Activated CD8-positive, alpha-beta memory T cell treated with anti-CD3 and anti-CD28 coated beads, Interleukin-2, amount 50 U/mL, for 24 hours (primary cell): Measurements from ENCODE around the gene ZYG11A.
"Not testable (repeated sequence)": the region's sequence is repeated elsewhere in the genome, so short reads cannot be mapped to it uniquely, and the experiment has no call there.

Experiments used
- DNase-seq: peaks from one replicate; pipeline ENCODE4 v3.0.0-alpha.2; 2020; ENCODE audit errors: extremely low read depth

Gene ZYG11A

DNA sequence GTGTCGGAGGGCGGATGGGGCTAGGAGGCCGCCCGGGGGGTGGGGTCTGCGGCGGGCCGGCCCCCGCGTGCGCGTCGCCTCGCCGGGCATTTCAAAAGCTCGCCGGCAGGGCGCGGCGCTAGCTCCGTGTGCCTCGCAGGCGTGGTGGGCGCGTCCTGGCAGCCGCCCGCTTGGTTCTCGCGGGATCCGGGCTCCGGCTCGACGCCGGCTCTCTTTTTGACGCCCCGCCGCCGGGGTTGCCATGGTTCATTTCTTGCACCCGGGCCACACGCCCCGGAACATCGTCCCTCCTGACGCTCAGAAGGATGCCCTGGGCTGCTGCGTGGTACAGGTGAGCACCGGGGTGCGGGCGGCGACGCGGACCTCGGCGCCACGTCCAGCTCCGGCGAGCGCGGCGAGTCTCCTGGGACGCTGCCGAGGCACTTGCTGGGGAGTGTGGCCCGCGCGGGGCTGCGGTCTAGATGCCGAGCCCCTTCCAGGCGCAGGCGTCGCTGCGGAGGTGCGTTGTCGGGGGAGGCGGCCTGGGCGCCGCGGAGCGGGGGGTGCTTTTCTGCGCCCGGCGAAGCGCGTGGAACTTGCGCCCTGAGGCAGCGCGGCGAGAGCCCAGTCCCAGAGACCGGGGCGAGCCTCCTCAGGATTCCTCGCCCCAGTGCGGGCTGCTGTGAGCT, at the start of gene ZYG11A:
ZYG11A (plus strand) TSS at position 118 of the 668 bp plus-strand sequence; CDS start at position 242, 124 bp downstream.
- DNase-seq: no peak

DNA sequence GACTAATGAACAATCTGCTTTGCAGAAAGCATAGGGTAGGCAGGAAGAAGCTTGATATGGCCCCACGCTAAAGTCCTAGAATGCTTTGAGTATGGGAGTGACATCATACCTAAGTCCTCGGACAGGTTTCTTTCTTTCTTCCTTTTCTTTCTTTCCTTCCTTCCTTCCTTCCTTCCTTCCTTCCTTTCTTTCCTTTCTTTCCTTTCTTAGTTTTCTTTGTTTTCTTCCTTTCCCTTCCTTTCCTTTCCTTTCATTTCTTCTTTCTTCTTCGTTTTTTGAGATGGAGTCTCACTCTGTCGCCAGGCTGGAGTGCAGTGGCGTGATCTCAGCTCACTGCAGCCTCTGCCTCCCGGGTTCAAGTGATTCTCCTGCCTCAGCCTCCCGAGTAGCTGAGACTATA, 48.8 kb upstream of the ZYG11A start:
- not testable (repeated sequence) for DNase-seq

DNA sequence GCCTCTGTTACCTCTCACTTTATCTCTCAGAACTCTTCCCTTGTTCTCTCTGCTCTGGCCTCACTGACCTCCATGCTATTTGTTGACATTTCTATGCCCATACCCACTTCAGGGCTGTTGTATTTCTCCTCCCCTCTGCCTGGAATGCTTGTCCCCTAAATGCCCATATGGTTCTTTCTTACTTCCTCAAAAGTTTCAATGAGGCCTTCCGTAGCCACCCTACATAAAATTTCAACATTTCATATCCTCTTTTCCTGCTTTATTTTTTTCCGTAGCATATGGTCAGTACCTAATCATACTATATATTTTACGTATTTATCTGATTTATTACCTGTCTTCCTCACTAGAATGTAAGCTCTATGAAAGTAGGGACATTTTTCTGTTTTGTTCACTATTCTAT, 47.1 kb upstream of the ZYG11A start:
- no peak for DNase-seq

DNA sequence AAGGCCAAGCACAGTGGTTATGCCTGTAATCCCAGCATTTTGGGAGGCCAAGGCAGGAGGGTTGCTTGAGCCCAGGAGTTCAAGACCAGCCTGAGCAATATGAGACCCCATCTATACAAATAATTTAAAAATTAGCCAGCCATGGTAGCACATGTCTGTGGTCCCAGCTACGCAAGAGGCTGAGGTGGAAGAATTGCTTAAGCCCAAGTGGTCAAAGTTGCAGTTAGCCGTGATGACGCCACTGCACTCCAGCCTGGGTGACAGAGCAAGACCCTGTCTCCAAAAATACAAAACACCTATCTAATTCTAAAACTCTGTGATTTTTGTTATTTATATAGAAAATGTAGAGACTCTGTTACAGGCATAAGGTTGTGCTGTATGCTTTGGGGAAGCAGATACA, 44.2 kb upstream of the ZYG11A start:
- no peak for DNase-seq

DNA sequence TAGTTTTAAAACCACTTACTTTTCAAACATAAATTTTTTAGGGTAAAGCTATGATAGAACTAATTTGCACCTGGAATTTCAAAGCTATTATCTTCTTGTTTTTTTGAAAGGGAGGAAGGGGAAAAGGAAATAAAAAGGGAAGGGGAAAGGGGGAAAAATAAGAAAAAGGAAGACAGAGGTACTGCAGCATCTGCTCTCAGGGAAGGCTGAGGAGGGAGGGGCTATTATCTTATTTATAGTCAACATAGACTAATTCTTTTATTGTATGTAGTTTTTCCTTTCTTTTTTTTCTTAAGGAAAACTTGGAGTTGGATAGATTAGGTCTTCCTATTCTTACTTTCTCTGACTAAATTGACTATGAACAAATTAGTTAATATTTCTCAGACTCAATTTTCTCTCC, 41.5 kb upstream of the ZYG11A start:
- no peak for DNase-seq

DNA sequence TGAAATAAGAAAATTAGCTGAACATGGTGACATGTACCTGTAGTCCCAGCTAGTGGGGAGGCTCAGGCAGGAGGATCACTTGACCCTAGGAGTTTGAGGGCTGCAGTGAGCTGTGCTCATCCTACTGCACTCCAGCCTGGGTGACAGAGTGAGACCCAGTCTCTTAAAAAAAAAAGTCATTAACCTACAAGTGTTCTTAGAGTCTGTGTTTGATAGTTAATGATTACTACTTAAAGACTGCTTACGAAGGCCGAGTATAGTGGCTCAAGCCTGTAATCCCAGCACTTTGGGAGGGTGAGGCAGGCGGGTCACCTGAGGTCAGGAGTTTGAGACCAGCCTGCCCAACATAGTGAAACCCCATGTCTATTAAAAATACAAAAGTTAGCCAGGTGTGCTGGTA, 38.5 kb upstream of the ZYG11A start:
- not testable (repeated sequence) for DNase-seq

DNA sequence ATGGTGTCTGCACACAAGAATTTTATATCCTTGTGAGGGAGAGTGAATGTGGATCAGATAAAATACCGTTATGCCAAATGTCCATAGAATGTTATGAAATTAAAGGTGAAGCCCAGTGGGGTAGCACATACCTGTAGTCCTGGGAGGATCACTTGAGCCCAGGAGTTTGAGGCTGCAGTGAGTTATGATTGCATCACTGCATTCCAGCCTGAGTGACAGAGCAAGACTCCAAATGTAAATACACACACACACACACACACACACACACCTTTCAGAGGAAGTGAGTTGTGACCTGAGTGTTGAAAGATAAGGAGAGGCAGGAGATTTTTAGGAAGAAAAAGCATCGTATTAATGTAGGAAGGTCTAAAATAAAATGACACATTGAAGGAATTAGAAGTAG, 28.1 kb upstream of the ZYG11A start:
- no peak for DNase-seq

DNA sequence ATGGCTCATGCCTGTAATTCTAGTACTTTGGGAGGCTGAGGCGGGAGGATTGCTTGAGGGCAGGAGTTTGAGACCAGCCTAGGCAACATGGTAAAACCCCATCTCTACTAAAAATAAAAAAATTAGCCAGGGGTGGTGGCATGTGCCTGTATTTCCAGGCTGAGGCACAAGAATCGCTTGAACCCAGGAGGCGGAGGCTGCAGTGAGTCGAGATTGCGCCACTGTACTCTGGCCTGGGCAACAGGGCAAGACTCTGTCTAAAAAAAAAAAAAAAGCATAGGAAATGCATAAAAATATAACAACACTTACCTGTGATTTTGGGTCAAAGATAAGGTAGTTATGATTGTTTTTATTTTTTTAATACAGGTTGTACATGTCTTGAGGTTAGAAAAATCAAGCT, 21.7 kb upstream of the ZYG11A start:
- DNase-seq: not testable (repeated sequence)

DNA sequence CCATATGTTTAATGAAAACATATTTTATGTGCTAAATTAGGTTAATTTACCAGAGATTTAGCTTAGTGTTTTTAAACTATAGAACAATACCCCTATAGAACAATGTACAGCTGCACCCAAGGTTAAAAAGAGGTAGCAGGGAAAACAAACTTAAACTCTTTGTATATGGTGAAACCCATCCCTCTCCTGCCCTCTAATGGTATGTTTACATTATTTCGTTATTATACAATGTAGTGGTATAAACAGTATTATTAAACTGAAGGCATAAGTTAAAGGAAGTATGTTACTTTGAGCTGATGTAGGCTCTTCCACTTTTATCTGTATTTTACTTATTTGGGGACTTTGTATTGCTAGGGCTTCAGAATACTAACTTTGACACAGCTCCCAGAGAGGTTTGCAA, 16.7 kb upstream of the ZYG11A start:
- DNase-seq: no peak

DNA sequence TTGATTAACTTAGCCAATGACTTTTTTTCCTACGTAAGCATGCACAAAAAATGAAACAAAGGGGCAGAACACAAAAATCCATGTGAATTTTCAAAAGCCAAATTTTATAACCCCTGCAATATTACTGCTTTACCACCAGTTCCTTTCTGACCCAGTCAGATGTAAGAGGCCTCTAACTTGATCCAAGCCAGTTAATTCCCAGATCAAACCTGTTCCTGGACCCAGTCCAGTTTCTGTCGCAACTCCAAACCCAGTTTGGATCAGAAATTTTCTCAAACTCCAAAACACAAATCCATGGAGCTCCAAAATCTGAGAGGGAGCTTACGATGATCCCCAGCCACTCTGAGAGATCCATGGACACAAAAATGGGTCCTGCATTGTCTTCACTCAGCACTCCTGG, 7.8 kb upstream of the ZYG11A start:
- no peak for DNase-seq

DNA sequence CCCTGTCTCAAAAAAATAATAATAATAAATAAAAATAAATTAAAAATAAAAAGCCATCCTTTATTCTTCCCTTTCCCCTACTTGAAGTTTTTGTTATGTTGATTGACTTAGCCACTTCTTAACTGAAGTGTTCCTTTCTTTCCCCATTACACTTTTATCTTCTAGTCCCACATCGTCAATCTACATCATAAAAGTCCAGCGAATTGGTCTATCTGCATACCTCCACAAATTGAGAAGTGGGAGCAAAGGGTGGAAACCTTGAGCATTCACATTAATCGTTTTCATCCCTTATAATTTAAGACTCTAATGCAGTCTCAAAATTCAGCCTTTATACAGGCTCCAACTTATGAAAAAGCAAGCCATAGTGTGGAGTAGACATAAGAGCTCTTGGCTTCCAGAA, 6.5 kb upstream of the ZYG11A start:
- DNase-seq: no peak

DNA sequence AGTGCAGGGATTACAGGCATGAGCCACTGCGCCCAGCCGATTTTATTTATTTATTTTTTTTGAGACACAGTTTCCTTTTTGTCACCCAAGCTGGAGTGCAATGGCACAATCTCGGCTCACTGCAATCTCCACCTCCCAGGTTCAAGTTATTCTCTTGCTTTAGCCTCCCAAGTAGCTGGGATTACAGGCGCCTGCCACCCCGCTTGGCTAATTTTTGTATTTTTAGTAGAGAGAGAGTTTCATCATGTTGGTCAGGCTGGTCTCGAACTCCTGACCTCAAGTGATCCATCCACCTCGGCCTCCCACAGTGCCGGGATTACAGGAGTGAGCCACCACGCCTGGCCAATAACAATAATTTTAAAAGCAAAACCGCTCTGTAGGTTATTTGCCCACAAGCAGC, 3.4 kb upstream of the ZYG11A start:
- DNase-seq: not testable (repeated sequence)

DNA sequence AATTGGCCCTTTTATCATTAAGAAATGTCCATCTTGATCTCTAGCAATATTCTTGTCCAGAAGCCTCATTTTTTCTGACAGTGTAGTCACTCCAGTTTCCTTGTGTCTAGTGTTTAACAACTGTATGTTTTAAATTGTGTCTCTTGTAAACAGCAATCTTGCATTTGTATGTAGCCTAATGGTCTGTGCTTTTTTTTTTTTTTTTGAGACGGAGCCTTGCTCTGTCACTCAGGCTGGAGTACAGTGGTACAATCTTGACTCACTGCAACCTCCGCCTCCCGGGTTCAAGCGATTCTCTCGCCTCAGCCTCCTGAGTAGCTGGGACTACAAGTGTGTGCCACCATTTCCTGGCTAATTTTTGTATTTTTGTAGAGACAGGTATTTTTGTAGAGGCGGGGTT, 2.6 kb downstream of the ZYG11A start:
- DNase-seq: not testable (repeated sequence)

DNA sequence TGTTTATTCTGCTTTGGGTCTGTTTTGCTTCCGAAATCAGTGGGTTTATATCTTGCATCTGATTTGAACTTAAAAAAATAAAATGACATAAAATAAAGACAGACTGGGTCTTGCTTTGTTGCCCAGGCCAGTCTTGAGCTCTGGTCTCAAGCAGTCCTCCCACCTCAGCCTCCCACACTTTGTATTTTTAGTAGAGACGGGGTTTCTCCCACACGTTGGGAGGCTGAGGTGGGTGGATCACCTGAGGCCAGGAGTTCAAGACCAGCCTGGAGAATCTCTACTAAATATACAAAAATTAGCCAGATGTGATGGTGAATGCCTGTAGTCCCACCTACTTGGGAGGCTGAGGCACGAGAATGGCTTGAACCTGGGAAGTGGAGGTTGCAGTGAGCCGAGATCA, 5.9 kb downstream of the ZYG11A start:
- DNase-seq: no peak

DNA sequence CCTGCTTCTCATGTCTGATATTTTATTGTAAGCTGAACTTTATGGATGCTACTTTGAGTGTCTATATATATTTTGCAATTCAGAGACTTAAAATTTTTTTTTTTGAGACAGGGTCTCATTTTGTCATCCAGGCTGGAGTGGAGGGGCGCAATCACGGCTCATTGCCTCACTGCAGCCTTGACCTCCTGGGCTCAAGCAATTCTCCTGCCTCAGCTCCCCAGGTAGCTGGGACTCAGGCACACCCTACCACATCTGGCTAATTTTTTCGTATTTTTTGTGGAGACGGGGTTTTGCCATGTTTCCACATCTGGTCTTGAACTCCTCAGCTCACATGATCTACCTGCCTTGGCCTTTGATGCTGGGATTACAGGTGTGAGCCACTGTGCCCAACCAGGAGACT, 8.4 kb downstream of the ZYG11A start:
- DNase-seq: no peak

DNA sequence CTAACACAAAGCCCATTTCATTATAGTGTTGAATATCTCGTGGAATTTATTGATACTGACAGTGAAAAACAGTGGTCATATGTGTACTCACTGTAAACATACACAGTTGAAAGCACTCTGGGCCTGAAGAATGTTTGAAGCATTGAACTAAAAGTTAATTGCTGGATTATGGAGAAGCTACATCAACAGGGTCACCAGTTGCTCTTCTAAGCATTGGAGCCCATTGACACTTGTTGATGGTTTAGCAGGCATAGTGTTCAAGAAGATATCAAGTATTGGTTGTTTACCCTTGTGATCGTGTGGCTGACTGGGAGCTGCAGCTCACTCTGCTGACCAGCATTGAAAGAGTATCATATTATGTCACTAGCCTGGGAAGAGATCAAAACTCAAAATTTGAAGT, 10.3 kb downstream of the ZYG11A start:
- DNase-seq: no peak

DNA sequence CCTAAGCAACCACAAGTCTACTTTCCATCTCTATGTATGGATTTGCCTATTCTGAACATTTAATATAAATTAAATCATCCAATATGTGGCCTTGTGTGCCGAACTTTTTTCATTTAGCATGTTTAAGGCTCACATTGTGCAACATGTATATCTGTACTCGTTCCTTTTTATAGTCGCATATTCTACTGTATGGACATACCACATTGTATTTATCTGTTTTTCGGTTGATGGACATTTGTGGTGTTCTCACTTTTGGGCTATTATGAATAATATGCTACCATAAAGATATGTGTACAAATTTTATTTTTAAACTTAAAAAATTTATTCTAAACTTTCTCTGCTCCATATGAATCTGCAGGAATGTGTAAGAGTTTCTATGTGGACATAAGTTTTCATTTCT, 13.0 kb downstream of the ZYG11A start:
- DNase-seq: no peak

DNA sequence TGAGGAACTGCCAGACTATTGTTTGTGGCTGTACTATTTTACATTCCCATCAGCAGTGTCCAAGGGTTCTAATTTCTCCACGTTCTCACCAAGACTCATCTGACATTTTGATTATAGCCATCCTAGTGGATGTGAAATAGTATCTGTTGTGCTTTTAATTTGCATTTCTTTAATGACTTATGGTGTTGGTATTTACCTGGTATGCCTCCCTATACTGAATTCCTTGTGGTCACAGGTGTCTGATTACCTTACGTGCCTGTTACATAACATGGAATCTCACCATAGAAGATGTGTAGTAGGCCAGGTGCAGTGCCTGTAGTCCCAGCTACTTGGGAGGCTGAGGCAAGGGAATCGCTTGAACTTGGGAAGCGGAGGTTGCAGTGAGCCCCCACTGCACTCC, 13.5 kb downstream of the ZYG11A start:
- DNase-seq: no peak

DNA sequence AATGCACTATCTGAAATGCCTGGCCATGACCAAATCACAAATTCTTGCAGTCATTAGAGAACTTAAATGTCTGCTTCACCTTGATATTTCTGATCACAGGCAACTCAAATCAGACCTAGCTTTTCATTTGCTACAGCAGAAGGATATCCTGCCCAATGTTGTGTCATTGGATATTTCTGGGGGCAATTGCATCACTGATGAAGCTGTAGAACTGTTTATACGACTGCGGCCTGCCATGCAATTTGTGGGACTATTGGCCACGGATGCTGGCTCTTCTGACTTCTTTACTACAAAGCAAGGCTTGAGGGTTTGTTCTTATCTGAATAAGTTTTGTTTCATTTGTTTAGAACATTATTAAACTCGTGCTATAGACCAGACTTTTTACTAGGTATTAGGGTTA, 14.9 kb downstream of the ZYG11A start:
- DNase-seq: no peak

DNA sequence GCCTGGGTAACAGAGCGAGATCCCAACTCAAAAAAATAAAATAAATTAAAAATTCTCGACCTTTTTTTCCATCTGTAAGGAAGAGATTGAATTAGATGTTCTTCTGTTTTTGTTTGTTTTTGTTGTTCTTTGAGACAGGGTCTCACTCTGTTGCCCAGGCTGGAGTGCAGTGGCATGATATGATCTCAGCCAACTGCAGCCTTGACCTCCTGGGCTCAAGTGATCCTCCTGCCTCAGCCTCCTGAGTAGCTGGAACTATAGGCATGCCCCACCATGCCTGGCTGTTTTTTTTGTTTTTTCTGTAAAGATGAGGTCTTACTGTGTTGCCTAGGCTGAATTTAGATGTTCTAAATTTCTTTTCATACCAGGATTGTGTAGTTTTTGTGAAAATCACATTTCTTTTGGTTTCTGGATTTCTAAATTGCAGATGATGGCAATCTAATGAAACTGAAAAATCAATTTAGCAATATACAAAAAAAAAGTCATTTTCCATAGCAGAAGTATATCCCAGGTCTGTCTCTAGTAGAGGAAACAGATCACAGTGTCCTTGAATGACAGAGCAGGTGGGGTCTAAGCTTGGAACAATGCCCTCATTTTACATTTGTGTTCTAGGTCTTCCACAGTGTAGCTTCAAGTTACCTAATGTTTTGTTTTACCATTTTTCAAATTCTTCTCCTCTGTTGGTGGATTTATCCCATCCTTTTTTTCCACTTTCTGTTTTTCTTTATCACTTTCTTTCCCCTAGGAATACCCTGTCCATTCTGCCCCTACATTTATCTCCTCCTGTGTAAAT, 20.3 kb downstream of the ZYG11A start:
- DNase-seq: no peak

DNA sequence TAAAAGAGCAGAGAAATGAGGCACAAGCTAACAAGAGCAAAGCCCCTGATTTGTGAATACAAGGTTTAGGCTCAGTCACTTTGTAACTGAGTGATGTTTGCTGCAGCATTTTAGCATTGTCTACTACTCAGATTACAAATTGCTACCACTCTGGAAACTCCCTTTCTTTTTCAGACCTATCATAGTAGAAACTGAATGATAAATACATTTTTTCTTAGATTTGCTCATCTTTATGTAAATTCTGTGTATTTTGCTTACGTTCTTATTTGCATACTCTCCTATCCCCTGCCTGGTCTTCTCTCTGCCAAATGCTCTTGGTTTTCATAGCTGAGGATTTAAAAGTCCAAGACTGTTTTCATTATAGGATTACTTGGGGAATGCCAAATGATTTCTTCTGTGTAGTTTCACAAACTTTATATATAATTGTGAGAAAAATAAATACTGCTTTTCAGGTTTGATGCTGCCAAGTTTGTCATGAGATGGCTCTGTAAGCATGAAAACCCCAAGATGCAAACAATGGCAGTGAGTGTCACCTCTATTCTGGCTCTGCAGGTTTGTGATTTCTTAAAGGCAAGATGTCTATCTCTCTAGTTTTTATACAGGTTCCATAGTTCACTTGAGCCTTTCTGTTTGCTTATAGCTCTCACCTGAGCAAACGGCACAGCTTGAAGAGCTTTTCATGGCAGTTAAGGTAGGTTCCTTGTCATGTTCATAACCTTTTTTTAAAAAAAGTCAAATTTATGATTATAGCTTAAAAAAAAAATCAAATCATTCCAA, 24.7 kb downstream of the ZYG11A start:
- DNase-seq: no peak

DNA sequence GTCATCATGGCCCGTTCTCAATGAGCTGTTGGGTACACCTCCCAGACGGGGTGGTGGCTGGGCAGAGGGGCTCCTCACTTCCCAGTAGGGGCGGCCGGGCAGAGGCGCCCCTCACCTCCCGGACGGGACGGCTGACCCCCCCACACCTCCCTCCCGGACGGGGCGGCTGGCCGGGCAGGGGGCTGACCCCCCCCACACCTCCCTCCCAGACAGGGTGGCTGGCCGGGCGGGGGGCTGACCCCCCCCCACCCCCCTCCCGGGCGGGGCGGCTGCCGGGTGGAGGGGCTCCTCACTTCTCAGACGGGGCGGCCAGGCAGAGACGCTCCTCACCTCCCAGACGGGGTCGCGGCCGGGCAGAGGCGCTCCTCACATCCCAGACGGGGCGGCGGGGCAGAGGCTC, 27.2 kb downstream of the ZYG11A start:
- DNase-seq: not testable (repeated sequence)

DNA sequence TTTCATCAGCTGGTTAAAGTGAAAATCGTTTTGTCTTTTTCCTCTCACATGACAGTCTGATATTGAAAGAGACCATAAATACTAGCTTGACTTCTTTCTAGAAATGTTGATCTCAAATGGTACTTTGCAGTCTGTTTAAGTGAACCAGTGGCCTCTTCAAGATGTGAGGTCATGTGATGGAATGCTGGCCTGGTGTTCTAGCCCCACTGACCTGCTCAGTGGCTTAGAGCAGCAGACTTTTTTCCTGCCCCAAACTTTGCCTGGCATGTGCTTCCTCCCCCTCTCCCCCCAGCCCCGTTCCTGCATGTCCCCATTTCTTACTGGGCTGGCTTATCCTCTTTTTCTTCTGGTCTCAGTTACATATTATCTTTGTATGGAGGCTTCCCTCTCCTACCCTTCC, 34.3 kb downstream of the ZYG11A start:
- no peak for DNase-seq
